Left colon (tissue), 2 donors: Measurements from ENCODE around the gene CERS6. TPM values are rescaled to one million over a fixed set of nuclear protein-coding genes. Genes with fewer than 3 reads are reported as not detected.
A peak's percentile ranks its signal among the peaks of the same experiment; 100 is the strongest.
"Not testable (repeated sequence)": the region's sequence is repeated elsewhere in the genome, so short reads cannot be mapped to it uniquely, and the experiment has no call there.

ENCODE experiments used
- ATAC-seq: fragments of 200-7000 bp; cut with Tn5 transposase; one replicate; pipeline ENCODE4 v1.9.1; 2020; ENCODE audit warnings: mild to moderate bottlenecking, moderate library complexity
- DNase-seq, 2 donors: peaks; one replicate each; pipeline ENCODE4 v3.0.0-alpha.2; 2020
- intact Hi-C, 2 donors: fragments of 100-400 bp; cut with DNase I in 1 of 2; cut with micrococcal nuclease in 1 of 2; formaldehyde crosslinking; loops; one replicate each; pipeline versions ENCODE4 v1.11.2 to v1.14.0; 2022; cut with DNase I, micrococcal nuclease
- total RNA-seq, 2 donors: library from RNA; stranded (reverse); fragmentation: NEBNext Ultra II Directional; extraction: Animal tissue kit (Norgen Biotek cat#: 25700); gene quantifications; one replicate each; pipeline ENCODE4 v1.2.1, GENCODE V29; 2021
- donor health status: DM: no; HTN: no; CAD: no.
- donor health status: DM: yes; HTN: yes; CAD: no.

Gene CERS6
- total RNA-seq, 2 donors from 2014 or later = 64.4 to 67.2 TPM

GRCh38 chr2:168781191-168781817 lies 325.2 kb downstream of the CERS6 start:
- ATAC-seq (no peak), DNase-seq (no peak)
- intact Hi-C loops = no loop called here

GRCh38 chr2:168782271-168782670 lies 326.2 kb downstream of the CERS6 start:
- intact Hi-C loops = no loop called here
- no peak for ATAC-seq

GRCh38 chr2:168784993-168785392 lies 328.9 kb downstream of the CERS6 start:
- DNase-seq (no peak), ATAC-seq (peak; percentile 76)
- intact Hi-C loops = no loop called here

More at GRCh38 chr2:168782271-168782670, 326.2 kb downstream of the CERS6 start:
- DNase-seq = no peak

GRCh38 chr2:168787098-168787781 lies 331.2 kb downstream of the CERS6 start:
- ATAC-seq = peak; percentile 78
- intact Hi-C loops = no loop called here
- DNase-seq = no peak

GRCh38 chr2:168787782-168788376 lies 331.8 kb downstream of the CERS6 start:
- intact Hi-C loops = no loop called here
- DNase-seq (no peak), ATAC-seq (no peak)

GRCh38 chr2:168789776-168790175 lies 333.7 kb downstream of the CERS6 start:
- no peak for ATAC-seq
- intact Hi-C loops = no loop called here
- DNase-seq = no peak

GRCh38 chr2:168790226-168790902 lies 334.3 kb downstream of the CERS6 start:
- DNase-seq (no peak), ATAC-seq (no peak)
- intact Hi-C loops = no loop called here

- DNase-seq, intact Hi-C loops, ATAC-seq: not testable (repeated sequence)
Measured at GRCh38 chr2:168791140-168791539, 335.1 kb downstream of the CERS6 start.

- ATAC-seq (no peak), DNase-seq (no peak)
- intact Hi-C loops = no loop called here
Measured at GRCh38 chr2:168793596-168793995, 337.5 kb downstream of the CERS6 start.

GRCh38 chr2:168794968-168795367 lies 338.9 kb downstream of the CERS6 start:
- intact Hi-C loops = no loop called here
- no peak for DNase-seq
- no peak for ATAC-seq

- intact Hi-C loops = no loop called here
- DNase-seq = no peak
- ATAC-seq = peak; percentile 3
Measured at GRCh38 chr2:168796090-168796577, 340.1 kb downstream of the CERS6 start.

GRCh38 chr2:168796583-168797285 lies 340.7 kb downstream of the CERS6 start:
- DNase-seq = no peak
- intact Hi-C loops = no loop called here
- ATAC-seq = no peak

- DNase-seq = no peak
- intact Hi-C loops = no loop called here
- peak; percentile 70 for ATAC-seq
Measured at GRCh38 chr2:168797286-168797655, 341.2 kb downstream of the CERS6 start.

- peak; percentile 65 to 75 for DNase-seq
- intact Hi-C loops = no loop called here
- ATAC-seq = peak; percentile 52
Measured at GRCh38 chr2:168798076-168798887, 342.2 kb downstream of the CERS6 start.

- no peak for DNase-seq
- peak; percentile 49 for ATAC-seq
Measured at GRCh38 chr2:168798888-168799410, 342.9 kb downstream of the CERS6 start.

GRCh38 chr2:168801471-168801870 lies 345.4 kb downstream of the CERS6 start:
- ATAC-seq = no peak
- DNase-seq = no peak
- intact Hi-C loops = no loop called here

More at GRCh38 chr2:168798888-168799410, 342.9 kb downstream of the CERS6 start:
- intact Hi-C loops = no loop called here

- intact Hi-C loops = no loop called here
- DNase-seq = peak; percentile 70 to 89
- peak; percentile 90 for ATAC-seq
Measured at GRCh38 chr2:168801961-168802858, 346.1 kb downstream of the CERS6 start, which contains the start of gene NOSTRIN. Gene NOSTRIN, plus strand, starts transcription at chr2:168802637. Its CDS starts 10 bp downstream, at chr2:168802647.
